ENCODE results near the gene COL4A3. TPM values are rescaled to one million over a fixed set of nuclear protein-coding genes. Genes with fewer than 3 reads are reported as not detected.
A peak's percentile ranks its signal among the peaks of the same experiment; 100 is the strongest.
"Not testable (repeated sequence)": the region's sequence is repeated elsewhere in the genome, so short reads cannot be mapped to it uniquely, and the experiment has no call there.

The COL4A3 gene
- total and polyA plus RNA-seq, 8 donors: 4.3 to 43.3 (median 11.6) TPM

DNA sequence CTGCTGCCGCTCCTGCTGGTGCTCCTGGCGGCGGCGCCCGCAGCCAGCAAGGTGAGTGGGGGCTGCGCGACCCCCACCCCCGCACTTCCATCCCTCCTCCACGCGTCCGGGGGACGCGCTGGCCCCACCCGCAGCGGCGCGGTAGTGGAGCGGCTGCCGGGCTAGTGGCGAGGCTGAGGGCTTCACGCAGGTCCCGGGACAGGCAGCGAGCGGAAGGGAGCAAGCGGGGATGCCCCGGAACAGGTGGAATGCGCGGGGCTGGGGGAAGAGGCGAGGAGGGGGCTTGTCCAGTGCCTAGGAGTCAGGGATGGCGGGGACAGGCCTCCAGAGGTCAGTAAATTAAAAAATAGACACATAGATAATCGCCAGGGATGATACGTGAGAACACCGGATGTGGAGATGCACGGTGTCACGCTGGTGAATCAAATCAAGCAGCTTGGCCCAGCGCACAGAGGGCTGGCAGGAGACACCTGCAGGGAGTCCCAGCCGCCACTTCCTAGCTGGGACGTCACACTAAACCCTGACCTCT lies 403 bp downstream of the COL4A3 start:
- TF ChIP-seq, protein P1, sequence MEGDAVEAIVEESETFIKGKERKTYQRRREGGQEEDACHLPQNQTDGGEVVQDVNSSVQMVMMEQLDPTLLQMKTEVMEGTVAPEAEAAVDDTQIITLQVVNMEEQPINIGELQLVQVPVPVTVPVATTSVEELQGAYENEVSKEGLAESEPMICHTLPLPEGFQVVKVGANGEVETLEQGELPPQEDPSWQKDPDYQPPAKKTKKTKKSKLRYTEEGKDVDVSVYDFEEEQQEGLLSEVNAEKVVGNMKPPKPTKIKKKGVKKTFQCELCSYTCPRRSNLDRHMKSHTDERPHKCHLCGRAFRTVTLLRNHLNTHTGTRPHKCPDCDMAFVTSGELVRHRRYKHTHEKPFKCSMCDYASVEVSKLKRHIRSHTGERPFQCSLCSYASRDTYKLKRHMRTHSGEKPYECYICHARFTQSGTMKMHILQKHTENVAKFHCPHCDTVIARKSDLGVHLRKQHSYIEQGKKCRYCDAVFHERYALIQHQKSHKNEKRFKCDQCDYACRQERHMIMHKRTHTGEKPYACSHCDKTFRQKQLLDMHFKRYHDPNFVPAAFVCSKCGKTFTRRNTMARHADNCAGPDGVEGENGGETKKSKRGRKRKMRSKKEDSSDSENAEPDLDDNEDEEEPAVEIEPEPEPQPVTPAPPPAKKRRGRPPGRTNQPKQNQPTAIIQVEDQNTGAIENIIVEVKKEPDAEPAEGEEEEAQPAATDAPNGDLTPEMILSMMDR (IDR thresholded peaks at IDR 0.05): no peak
- DNase-seq (peak in 2 of 4 donors; percentile 44 to 75), ATAC-seq (peak; percentile 51)
- H3K4me1 ChIP-seq: peaks cover 0 to 4% of the 10 kb centered on the region in 2 donors
- intact Hi-C loops (cut with DNase I): no loop called here
- H3K27me3 ChIP-seq: peaks cover 24 to 58% of the 10 kb centered on the region in 2 donors
- H3K9me3 ChIP-seq: no peaks in the 10 kb centered on the region
- peak overlapping the region; percentile 44 to 67 for H3K27ac ChIP-seq
- H3K36me3 ChIP-seq: no peaks in the 10 kb centered on the region
- peak overlapping the region; percentile 42 to 48 for H3K4me3 ChIP-seq

DNA sequence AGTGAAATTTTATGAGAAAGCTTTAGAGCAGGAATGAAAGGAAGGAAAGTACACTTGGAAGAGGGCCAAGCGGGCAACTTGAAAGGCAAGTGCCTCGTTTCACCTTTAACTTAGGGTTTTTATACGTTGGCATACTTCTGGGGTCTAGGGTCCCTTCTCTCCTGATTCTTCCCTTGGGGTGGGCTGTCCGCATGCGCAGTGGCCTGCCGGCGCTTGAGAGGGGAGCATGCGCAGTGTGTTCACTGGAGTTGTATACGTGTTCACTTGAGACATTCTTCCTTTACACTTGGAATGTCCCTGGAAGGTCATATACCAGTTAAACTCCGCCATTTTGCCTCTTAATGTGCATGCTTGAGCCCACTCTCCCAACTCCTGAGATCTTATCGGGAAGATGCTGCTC lies 7.4 kb downstream of the COL4A3 start:
- intact Hi-C loops (cut with DNase I); H3K27ac ChIP-seq; H3K36me3 ChIP-seq; DNase-seq; H3K4me1 ChIP-seq; H3K27me3 ChIP-seq; H3K9me3 ChIP-seq; ATAC-seq; H3K4me3 ChIP-seq: not testable (repeated sequence)

DNA sequence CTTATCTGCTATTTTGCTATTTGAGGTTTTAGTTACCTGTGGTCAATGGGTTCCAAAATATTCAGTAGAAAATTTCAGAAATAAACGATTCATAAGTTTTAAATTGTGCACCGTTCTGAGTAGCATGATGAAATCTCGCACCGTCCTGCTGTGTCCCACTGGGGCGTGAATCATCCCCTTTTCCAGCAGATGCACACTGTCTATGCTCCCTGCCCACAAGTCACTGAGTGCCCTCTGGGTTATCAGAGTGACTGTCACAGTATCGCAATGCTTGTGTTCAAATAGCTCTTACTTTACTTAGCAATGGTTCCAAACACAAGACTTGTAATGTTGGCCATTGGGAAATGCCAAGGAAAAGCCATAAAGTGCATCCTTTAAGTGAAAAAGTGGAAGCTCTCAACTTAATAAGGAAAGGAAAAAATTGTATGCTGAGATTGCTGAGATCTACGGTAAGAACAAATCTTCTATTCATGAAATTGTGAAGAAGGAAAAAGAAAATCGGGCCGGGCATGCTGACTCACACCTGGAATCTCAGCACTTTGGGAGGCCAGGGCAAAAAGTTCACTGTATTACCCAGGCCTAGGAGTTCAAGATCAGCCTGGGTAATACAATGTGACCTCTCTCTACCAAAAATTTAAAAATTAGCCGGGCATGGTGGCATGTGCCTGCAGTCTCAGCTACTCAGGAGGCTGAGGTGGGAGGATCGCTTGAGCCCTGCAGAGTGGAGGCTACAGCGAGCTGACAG lies 13.3 kb downstream of the COL4A3 start:
- no peaks in the 10 kb centered on the region for H3K4me1 ChIP-seq
- H3K9me3 ChIP-seq: no peaks in the 10 kb centered on the region
- no peaks in the 10 kb centered on the region for H3K36me3 ChIP-seq
- ATAC-seq (no peak), DNase-seq (no peak)
- H3K27me3 ChIP-seq: no peaks in the 10 kb centered on the region
- intact Hi-C loops (cut with DNase I): no loop called here
- no peak overlapping the region for H3K4me3 ChIP-seq
- TF ChIP-seq, protein P1 (IDR thresholded peaks at IDR 0.05): no peak
- no peak overlapping the region for H3K27ac ChIP-seq

DNA sequence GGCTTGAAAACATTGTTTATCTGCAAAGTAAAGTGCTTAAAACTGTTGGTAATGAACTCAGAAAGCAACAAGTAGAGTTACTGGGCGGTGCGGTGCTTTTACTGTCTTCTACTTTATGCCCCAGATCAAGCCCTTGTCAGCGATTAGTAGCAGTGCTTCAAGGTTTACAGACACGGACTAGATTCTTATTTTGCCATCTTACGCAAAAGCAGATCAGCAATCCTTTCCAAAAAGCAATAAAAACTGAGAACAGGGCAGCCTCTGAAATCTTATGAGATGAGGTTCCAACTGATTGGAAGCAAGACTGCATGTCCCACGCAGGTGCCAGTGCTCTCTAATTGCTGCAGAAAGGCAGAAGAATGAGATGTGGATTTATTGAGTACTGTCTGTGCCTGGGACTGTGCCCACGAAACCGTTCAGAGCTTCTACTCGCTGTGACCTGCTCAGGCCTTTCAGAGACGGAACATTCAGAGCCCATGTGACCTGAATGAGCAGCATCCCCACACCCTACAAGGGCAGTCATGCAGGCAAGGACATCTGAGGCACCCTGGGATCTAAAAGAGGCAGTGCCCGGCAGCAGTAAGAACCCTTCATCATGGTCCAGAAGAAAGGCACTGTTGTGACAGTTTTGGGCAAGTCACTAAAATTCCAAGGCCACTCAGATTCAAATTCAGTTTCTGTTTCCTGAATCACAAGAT lies 15.7 kb downstream of the COL4A3 start:
- intact Hi-C loops (cut with DNase I): no loop called here
- TF ChIP-seq, protein P1 (IDR thresholded peaks at IDR 0.05): no peak
- H3K4me3 ChIP-seq: no peak overlapping the region
- DNase-seq (no peak), ATAC-seq (peak; percentile 15)
- H3K4me1 ChIP-seq: no peaks in the 10 kb centered on the region
- H3K27ac ChIP-seq: no peak overlapping the region
- H3K36me3 ChIP-seq: no peaks in the 10 kb centered on the region
- H3K9me3 ChIP-seq: no peaks in the 10 kb centered on the region
- no peaks in the 10 kb centered on the region for H3K27me3 ChIP-seq

DNA sequence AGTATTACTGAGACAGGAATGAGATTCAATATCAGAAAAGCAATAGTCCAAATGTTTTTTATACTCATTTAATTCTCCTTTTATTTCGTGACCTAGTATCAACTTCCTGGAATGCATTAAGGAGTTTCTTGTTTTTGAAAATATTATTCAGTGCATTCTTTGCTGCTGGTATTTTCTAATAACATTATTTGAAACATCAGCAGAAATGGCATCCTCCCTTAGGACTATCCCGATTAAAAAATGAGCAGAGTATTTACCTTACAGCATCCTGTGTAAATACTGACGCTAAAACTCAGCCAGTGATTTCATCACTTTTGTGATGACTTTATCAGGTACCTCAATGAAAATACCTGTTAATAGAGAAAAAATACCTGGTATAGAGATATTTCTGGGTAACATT lies 16.3 kb downstream of the COL4A3 start:
- TF ChIP-seq, protein P1 (IDR thresholded peaks at IDR 0.05): no peak
- Histone ChIP-seq H3K4me1 (no peaks in the 10 kb centered on the region), H3K4me3 (no peak overlapping the region), H3K27ac (no peak overlapping the region), H3K9me3 (no peaks in the 10 kb centered on the region), H3K36me3 (no peaks in the 10 kb centered on the region), H3K27me3 (no peaks in the 10 kb centered on the region)
- ATAC-seq (no peak), DNase-seq (no peak)
- intact Hi-C loops (cut with DNase I): no loop called here

Measured in left lung (tissue), 10 donors.